Panc1 (cell line): ENCODE data around the gene RNU1-1. TPM values are rescaled to one million over a fixed set of nuclear protein-coding genes. Genes with fewer than 3 reads are reported as not detected.
A peak's percentile ranks its signal among the peaks of the same experiment; 100 is the strongest.
"Not testable (repeated sequence)": the region's sequence is repeated elsewhere in the genome, so short reads cannot be mapped to it uniquely, and the experiment has no call there.

ENCODE experiments used
- ATAC-seq: fragments of 200-7000 bp; cut with Tn5 transposase; 2 replicates; pipeline ENCODE4 v1.9.1; 2020; ENCODE audit warnings: mild to moderate bottlenecking, moderate library complexity
- BruUV-seq: library from RNA; stranded (reverse); fragments of 400-500 nt; replicated peaks from 2 replicates; lab custom pipeline; 2021; lab: Mats Ljungman, UMichigan
- CTCF ChIA-PET: fragments of 300-600 bp; sonication (Branson Sonifier 250); formaldehyde crosslinking; loops from one replicate; lab custom pipeline; 2022; ENCODE audit warnings: antibody characterized with exemption; lab: Charles Lee
- POLR2A ChIA-PET: fragments of 300-600 bp; sonication (Branson Sonifier 250); formaldehyde crosslinking; loops from one replicate; lab custom pipeline; 2022; ENCODE audit warnings: antibody characterized with exemption; lab: Charles Lee
- DNase-seq: peaks from one replicate; pipeline ENCODE4 v3.0.0-alpha.2; 2010; ENCODE audit warnings: low read depth, low spot score
- H3K27ac ChIP-seq: 2 replicates; pipeline ENCODE4 v1.5.1; 2011; ENCODE audit warnings: mild to moderate bottlenecking, low read length, inconsistent platforms
- H3K27me3 ChIP-seq: fragments of 200-500 bp; sonication (Bioruptor generic); 2 replicates; pipeline ENCODE4 v1.6.0; 2014; ENCODE audit warnings: low read length, inconsistent platforms; ENCODE audit not compliant: control insufficient read depth, insufficient read depth
- H3K36me3 ChIP-seq: fragments of 200-500 bp; sonication (Bioruptor generic); 2 replicates; pipeline ENCODE4 v1.5.1; 2014; ENCODE audit warnings: inconsistent platforms, mild to moderate bottlenecking, low read length, moderate library complexity; ENCODE audit not compliant: control insufficient read depth, insufficient read depth
- H3K4me1 ChIP-seq: 2 replicates; pipeline ENCODE4 v1.5.1; 2011; ENCODE audit warnings: inconsistent platforms, mild to moderate bottlenecking, low read length, moderate library complexity; ENCODE audit not compliant: control insufficient read depth, insufficient read depth
- H3K4me3 ChIP-seq, 2 experiments: 2 replicates each; pipeline ENCODE4 v1.5.1; 2011 to 2012; ENCODE audit warnings: low read depth in 2 of 2, low read length in 2 of 2, mild to moderate bottlenecking in 2 of 2, inconsistent platforms in 1 of 2, moderate library complexity in 1 of 2
- H3K9me3 ChIP-seq: fragments of 200-500 bp; sonication (Bioruptor generic); 2 replicates; pipeline ENCODE4 v1.5.1; 2014; ENCODE audit warnings: low read depth, mild to moderate bottlenecking, inconsistent platforms, low read length, moderate library complexity; ENCODE audit not compliant: control insufficient read depth, insufficient read depth
- POLR2AphosphoS5 ChIP-seq: IDR thresholded peaks from 2 replicates; pipeline ENCODE4 v1.6.1; 2012; ENCODE audit warnings: mild to moderate bottlenecking, low read depth, low read length, moderate library complexity
- REST ChIP-seq, 2 experiments: IDR thresholded peaks; 2 replicates each; pipeline ENCODE4 v1.6.1; 2011 to 2012; ENCODE audit warnings: low read depth in 2 of 2, control low read depth in 1 of 2, low read length in 1 of 2, mild to moderate bottlenecking in 1 of 2, moderate library complexity in 1 of 2; ENCODE audit not compliant: insufficient read depth in 1 of 2
- SIN3A ChIP-seq: IDR thresholded peaks from 2 replicates; pipeline ENCODE4 v1.6.1; 2012; ENCODE audit warnings: low read depth, mild to moderate bottlenecking, low read length, moderate library complexity, borderline replicate concordance; ENCODE audit not compliant: insufficient read depth
- TCF7L2 ChIP-seq: IDR thresholded peaks from 2 replicates; pipeline ENCODE4 v1.6.1; 2011; ENCODE audit warnings: mild to moderate bottlenecking, low read depth, low read length, inconsistent platforms
- in situ Hi-C: cut with HindIII; loops from 2 replicates; pipeline ENCODE4 v1.10.0; 2016; ENCODE audit warnings: low sequenced_read_pairs, low pct_unique_long_range_greater_than_20kb
- intact Hi-C: fragments of 100-400 bp; cut with micrococcal nuclease; formaldehyde crosslinking; loops from one replicate; pipeline ENCODE4 v1.10.0; 2022; ENCODE audit not compliant: unreplicated experiment
- total RNA-seq: library from RNA; stranded (reverse); gene quantifications from one replicate; pipeline ENCODE4 v1.2.1, GENCODE V29; 2021; ENCODE audit not compliant: unreplicated experiment
- TF ChIP-seq, protein P1 (sequence below): fragments of 450-650 bp; IDR thresholded peaks from 2 replicates; pipeline ENCODE4 v1.5.1; 2017; ENCODE audit warnings: mild to moderate bottlenecking

The RNU1-1 gene
- total RNA-seq, 1 experiment from 2014 or later: 1,290 TPM

- H3K36me3 ChIP-seq: no peaks in the 10 kb centered on the region
- in situ Hi-C loops: no loop called here
Observed at GRCh38 chr1:16484931-16485330, 29.2 kb downstream of the RNU1-1 start.

GRCh38 chr1:16484501-16484835 is 29.6 kb downstream of the RNU1-1 start:
- no peak overlapping the region for H3K4me3 ChIP-seq
- no peak overlapping the region for H3K27ac ChIP-seq
- BruUV-seq: no TSS peak
- in situ Hi-C loops: no loop called here
- ChIA-PET POLR2A (no interaction called here), CTCF (no interaction called here)
- H3K36me3 ChIP-seq: no peaks in the 10 kb centered on the region
- 0 out of 2 replicates have a peak, but pooled peaks have one; percentile 15 for ATAC-seq
- DNase-seq: no peak
- no peaks in the 10 kb centered on the region for H3K4me1 ChIP-seq
- H3K9me3 ChIP-seq: no peaks in the 10 kb centered on the region
- TF ChIP-seq TCF7L2 (no peak), POLR2AphosphoS5 (no peak), SIN3A (no peak), REST (IDR thresholded peaks at IDR 0.05; ENCODE audit: insufficient read depth in 1 of 2, low read depth in 2 of 2, low read length in 1 of 2) (no peak)
- TF ChIP-seq, protein P1, sequence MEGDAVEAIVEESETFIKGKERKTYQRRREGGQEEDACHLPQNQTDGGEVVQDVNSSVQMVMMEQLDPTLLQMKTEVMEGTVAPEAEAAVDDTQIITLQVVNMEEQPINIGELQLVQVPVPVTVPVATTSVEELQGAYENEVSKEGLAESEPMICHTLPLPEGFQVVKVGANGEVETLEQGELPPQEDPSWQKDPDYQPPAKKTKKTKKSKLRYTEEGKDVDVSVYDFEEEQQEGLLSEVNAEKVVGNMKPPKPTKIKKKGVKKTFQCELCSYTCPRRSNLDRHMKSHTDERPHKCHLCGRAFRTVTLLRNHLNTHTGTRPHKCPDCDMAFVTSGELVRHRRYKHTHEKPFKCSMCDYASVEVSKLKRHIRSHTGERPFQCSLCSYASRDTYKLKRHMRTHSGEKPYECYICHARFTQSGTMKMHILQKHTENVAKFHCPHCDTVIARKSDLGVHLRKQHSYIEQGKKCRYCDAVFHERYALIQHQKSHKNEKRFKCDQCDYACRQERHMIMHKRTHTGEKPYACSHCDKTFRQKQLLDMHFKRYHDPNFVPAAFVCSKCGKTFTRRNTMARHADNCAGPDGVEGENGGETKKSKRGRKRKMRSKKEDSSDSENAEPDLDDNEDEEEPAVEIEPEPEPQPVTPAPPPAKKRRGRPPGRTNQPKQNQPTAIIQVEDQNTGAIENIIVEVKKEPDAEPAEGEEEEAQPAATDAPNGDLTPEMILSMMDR: no peak
- intact Hi-C loops: no loop called here
- no peaks in the 10 kb centered on the region for H3K27me3 ChIP-seq

More at GRCh38 chr1:16484931-16485330, 29.2 kb downstream of the RNU1-1 start:
- Histone ChIP-seq H3K4me1 (no peaks in the 10 kb centered on the region), H3K27me3 (no peaks in the 10 kb centered on the region), H3K27ac (no peak overlapping the region), H3K4me3 (no peak overlapping the region), H3K9me3 (no peaks in the 10 kb centered on the region)
- intact Hi-C loops: no loop called here
- POLR2A ChIA-PET: interaction anchor here (0.6 kb wide), 1 partner anchor 119 kb away, joined by 5 read pairs; no protein-coding TSS in a partner anchor
- CTCF ChIA-PET: no interaction called here
- DNase-seq (no peak), ATAC-seq (no peak)
- TF ChIP-seq POLR2AphosphoS5: no peak
- TF ChIP-seq, protein P1: no peak
- TF ChIP-seq SIN3A: no peak
- BruUV-seq: no TSS peak

- H3K9me3 ChIP-seq, H3K27ac ChIP-seq, H3K4me3 ChIP-seq, H3K36me3 ChIP-seq, intact Hi-C loops, CTCF ChIA-PET, POLR2A ChIA-PET, H3K27me3 ChIP-seq, BruUV-seq, H3K4me1 ChIP-seq, DNase-seq, in situ Hi-C loops: not testable (repeated sequence)
- ATAC-seq: peak; percentile 60; the same call in 1 of the 2 replicates
Observed at GRCh38 chr1:16483639-16484500, 30.2 kb downstream of the RNU1-1 start.

DNA sequence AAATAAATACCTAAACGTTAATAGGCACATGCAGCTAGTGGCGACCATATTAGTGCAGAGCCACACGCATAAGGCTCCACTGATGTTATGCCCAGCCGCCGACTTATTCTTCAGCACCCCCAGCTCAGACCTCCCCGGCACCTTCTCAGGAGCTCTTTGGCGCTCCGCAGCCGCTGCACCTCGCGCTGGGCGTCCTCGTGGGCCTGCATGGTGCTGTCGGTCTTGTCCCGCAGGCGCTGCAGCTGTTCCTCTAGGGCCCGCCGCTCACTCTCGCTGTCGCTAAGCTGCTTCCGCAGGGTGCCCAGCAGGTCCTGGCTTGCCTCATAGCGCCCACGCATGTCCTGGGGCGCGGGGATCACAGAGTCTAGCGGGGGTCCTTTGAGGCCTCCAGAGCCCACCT is 30.9 kb downstream of the RNU1-1 start:
- BruUV-seq, H3K4me1 ChIP-seq, H3K36me3 ChIP-seq, intact Hi-C loops, CTCF ChIA-PET, H3K27me3 ChIP-seq, H3K4me3 ChIP-seq, POLR2A ChIA-PET, DNase-seq, H3K27ac ChIP-seq, in situ Hi-C loops, H3K9me3 ChIP-seq: not testable (repeated sequence)
- 0 out of 2 replicates have a peak, but pooled peaks have one; percentile 7 for ATAC-seq
